Upper lobe of left lung (tissue), 6 donors: Measurements from ENCODE around the gene GPR84. TPM values are rescaled to one million over a fixed set of nuclear protein-coding genes. Genes with fewer than 3 reads are reported as not detected.

Experiments used
- ATAC-seq, 2 donors: fragments of 200-7000 bp; cut with Tn5 transposase; one replicate each; pipeline ENCODE4 v1.9.1; 2022; ENCODE audit warnings: mild to moderate bottlenecking in 2 of 2, moderate library complexity in 2 of 2; ENCODE audit not compliant: low FRiP score in 2 of 2
- DNase-seq, 2 donors: peaks; one replicate each; pipeline ENCODE4 v3.0.0-alpha.2; 2019 to 2020
- H3K27ac ChIP-seq, 4 donors: fragments of 200-600 bp; sonication (generic); one replicate each; pipeline ENCODE4 v1.5.1; 2016 to 2019
- H3K27me3 ChIP-seq, 4 donors: fragments of 200-600 bp; sonication (generic); one replicate each; pipeline ENCODE4 v1.5.1; 2017 to 2019
- H3K36me3 ChIP-seq, 4 donors: fragments of 200-600 bp; sonication (generic); one replicate each; pipeline ENCODE4 v1.5.1; 2016 to 2019
- H3K4me1 ChIP-seq, 4 donors: fragments of 200-600 bp; sonication (generic); one replicate each; pipeline ENCODE4 v1.5.1; 2018 to 2019
- H3K4me3 ChIP-seq, 4 donors: fragments of 200-600 bp; sonication (generic); one replicate each; pipeline ENCODE4 v1.5.1; 2017 to 2019; ENCODE audit warnings: mild to moderate bottlenecking in 2 of 4, moderate library complexity in 1 of 4
- H3K9me3 ChIP-seq, 4 donors: fragments of 200-600 bp; sonication (generic); one replicate each; pipeline ENCODE4 v1.5.1; 2018 to 2019
- CTCF ChIP-seq, 6 experiments: fragments of 450-650 bp in 4 of 6; fragments of 200-600 bp in 2 of 6; sonication (generic) in 2 of 6; IDR thresholded peaks; one replicate each; pipeline ENCODE4 v1.5.1; 2016 to 2019; ENCODE audit warnings: antibody characterized with exemption in 6 of 6
- EP300 ChIP-seq, 4 donors: sonication (generic); formaldehyde crosslinking; IDR thresholded peaks; one replicate each; pipeline ENCODE4 v1.5.1; 2017; ENCODE audit warnings: antibody characterized with exemption in 4 of 4, control low read depth in 2 of 4
- POLR2A ChIP-seq, 4 donors: fragments of 450-650 bp; IDR thresholded peaks; one replicate each; pipeline ENCODE4 v1.5.1; 2016 to 2017; ENCODE audit warnings: antibody characterized with exemption in 4 of 4, mild to moderate bottlenecking in 2 of 4
- POLR2AphosphoS5 ChIP-seq, 2 donors: sonication (generic); formaldehyde crosslinking; IDR thresholded peaks; one replicate each; pipeline ENCODE4 v1.5.1; 2017; ENCODE audit warnings: antibody characterized with exemption in 2 of 2
- WGBS, 2 donors: methylation state at CpG; one replicate each; pipeline ENCODE4 v1.1.5; 2017 to 2018; 5-methylcytosine and 5-hydroxymethylcytosine counted together
- total RNA-seq, 6 donors: library from RNA; depleted of rRNA in 4 of 6; stranded (reverse); fragments of >200 nt in 4 of 6; gene quantifications; one replicate each; pipeline versions ENCODE4 v1.1.0 to v1.2.1, GENCODE V29; 2016 to 2021
- donor health status: DM: no; HTN: no; CAD: no; lungs with moderate emphysema.
- donor health status: DM: no; HTN: yes; CAD: no; lungs with severe emphysema.

GPR84 gene
- total RNA-seq, 6 donors from 2014 or later: 0.39 to 2.1 (median 1.1) TPM; not detected in 2

- Histone ChIP-seq H3K9me3 (no peaks in the 10 kb centered on the region), H3K4me3 (no peak overlapping the region), H3K27ac (no peak overlapping the region), H3K27me3 (no peaks in the 10 kb centered on the region), H3K4me1 (peaks cover 11 to 27% (median 17%) of the 10 kb centered on the region in 4 donors), H3K36me3 (peaks cover 0 to 9% (median 0%) of the 10 kb centered on the region in 4 donors)
- no peak for ATAC-seq
- WGBS, 2 donors: 87 to 90% methylated on average over 4 of the region's 4 CpGs
- TF ChIP-seq POLR2AphosphoS5 (IDR thresholded peaks at IDR 0.05) (no peak), POLR2A (IDR thresholded peaks at IDR 0.05) (no peak), EP300 (IDR thresholded peaks at IDR 0.05) (no peak), CTCF (IDR thresholded peaks at IDR 0.05) (no peak)
- no peak for DNase-seq
Observed at GRCh38 chr12:54381136-54381535, 16.9 kb upstream of the GPR84 start.

- H3K4me1 ChIP-seq: peaks cover 6 to 16% (median 11%) of the 10 kb centered on the region in 4 donors
- no peaks in the 10 kb centered on the region for H3K9me3 ChIP-seq
- WGBS, 2 donors: 15 to 16% methylated on average over 19 of the region's 19 CpGs
- peak overlapping the region in 2 of 4 donors; percentile 49 to 69 for H3K27ac ChIP-seq
- no peaks in the 10 kb centered on the region for H3K27me3 ChIP-seq
- DNase-seq: peak; percentile 93 to 94
- peak; percentile 90 to 93 for ATAC-seq
- TF ChIP-seq CTCF (IDR thresholded peaks at IDR 0.05) (peak; percentile 98 to 100 (median 99)), POLR2A (IDR thresholded peaks at IDR 0.05) (peak in 1 of 4 donors; percentile 4), POLR2AphosphoS5 (IDR thresholded peaks at IDR 0.05) (no peak)
- H3K36me3 ChIP-seq: peaks cover 0 to 9% (median 0%) of the 10 kb centered on the region in 4 donors
- peak overlapping the region in 3 of 4 donors; percentile 46 to 53 (median 50) for H3K4me3 ChIP-seq
Observed at GRCh38 chr12:54379398-54380201, 15.3 kb upstream of the GPR84 start.

- H3K4me3 ChIP-seq: peak overlapping the region in 3 of 4 donors; percentile 46 to 53 (median 50)
- H3K9me3 ChIP-seq: no peaks in the 10 kb centered on the region
- DNase-seq (peak; percentile 54 to 94), ATAC-seq (peak; percentile 80 to 87)
- H3K27me3 ChIP-seq: no peaks in the 10 kb centered on the region
- peaks cover 0 to 9% (median 0%) of the 10 kb centered on the region in 4 donors for H3K36me3 ChIP-seq
- H3K4me1 ChIP-seq: peaks cover 5 to 21% (median 12%) of the 10 kb centered on the region in 4 donors
- peak overlapping the region in 2 of 4 donors; percentile 49 to 69 for H3K27ac ChIP-seq
- no peak for TF ChIP-seq EP300 (IDR thresholded peaks at IDR 0.05)
- no peak for TF ChIP-seq POLR2AphosphoS5 (IDR thresholded peaks at IDR 0.05)
- TF ChIP-seq POLR2A (IDR thresholded peaks at IDR 0.05): no peak
- WGBS, 2 donors: 23 to 35% methylated on average over 31 to 39 of the region's 49 CpGs
Observed at GRCh38 chr12:54378796-54379397, 14.6 kb upstream of the GPR84 start.

- Histone ChIP-seq H3K36me3 (peaks cover 0 to 9% (median 0%) of the 10 kb centered on the region in 4 donors), H3K27me3 (no peaks in the 10 kb centered on the region), H3K9me3 (no peaks in the 10 kb centered on the region), H3K27ac (no peak overlapping the region), H3K4me1 (peaks cover 5 to 29% (median 17%) of the 10 kb centered on the region in 4 donors), H3K4me3 (no peak overlapping the region)
- WGBS, 2 donors: 77 to 91% methylated on average over 5 to 6 of the region's 6 CpGs
- ATAC-seq: no peak
- DNase-seq: no peak
- no peak for TF ChIP-seq POLR2A (IDR thresholded peaks at IDR 0.05)
- no peak for TF ChIP-seq EP300 (IDR thresholded peaks at IDR 0.05)
- no peak for TF ChIP-seq CTCF (IDR thresholded peaks at IDR 0.05)
- TF ChIP-seq POLR2AphosphoS5 (IDR thresholded peaks at IDR 0.05): no peak
Observed at GRCh38 chr12:54377797-54378515, 13.7 kb upstream of the GPR84 start.

GRCh38 chr12:54377007-54377406 is 12.7 kb upstream of the GPR84 start:
- H3K27ac ChIP-seq: no peak overlapping the region
- 60 to 86% methylated on average over 2 of the region's 2 CpGs for WGBS, 2 donors

More at GRCh38 chr12:54377007-54377406, 12.7 kb upstream of the GPR84 start:
- Histone ChIP-seq H3K9me3 (no peaks in the 10 kb centered on the region), H3K4me3 (no peak overlapping the region), H3K36me3 (peaks cover 0 to 9% (median 0%) of the 10 kb centered on the region in 4 donors), H3K27me3 (no peaks in the 10 kb centered on the region), H3K4me1 (peaks cover 9 to 37% (median 25%) of the 10 kb centered on the region in 4 donors)
- DNase-seq (no peak), ATAC-seq (no peak)
- no peak for TF ChIP-seq POLR2AphosphoS5 (IDR thresholded peaks at IDR 0.05)
